Activated naive CD8-positive, alpha-beta T cell treated with anti-CD3 and anti-CD28 coated beads for 36 hours (primary cell): Measurements from ENCODE around the gene HHAT. TPM values are rescaled to one million over a fixed set of nuclear protein-coding genes. Genes with fewer than 3 reads are reported as not detected.
A peak's percentile ranks its signal among the peaks of the same experiment; 100 is the strongest.
"Not testable (repeated sequence)": the region's sequence is repeated elsewhere in the genome, so short reads cannot be mapped to it uniquely, and the experiment has no call there.

Experiments
- DNase-seq: peaks from one replicate; pipeline ENCODE4 v3.0.0; 2021
- H3K27ac Mint-ChIP-seq: one replicate; pipeline ENCODE4 v1.8.0; 2022; ENCODE audit warnings: mild to moderate bottlenecking, moderate library complexity, mixed read lengths
- H3K27me3 Mint-ChIP-seq: one replicate; pipeline ENCODE4 v1.8.0; 2022; ENCODE audit warnings: mild to moderate bottlenecking, mixed read lengths
- H3K36me3 Mint-ChIP-seq: one replicate; pipeline ENCODE4 v1.8.0; 2021; ENCODE audit warnings: mild to moderate bottlenecking, mixed read lengths
- H3K4me1 Mint-ChIP-seq: one replicate; pipeline ENCODE4 v1.8.0; 2021; ENCODE audit warnings: mixed read lengths
- H3K4me3 Mint-ChIP-seq: one replicate; pipeline ENCODE4 v1.8.0; 2022; ENCODE audit warnings: mild to moderate bottlenecking, moderate library complexity, mixed read lengths
- H3K9me3 Mint-ChIP-seq: one replicate; pipeline ENCODE4 v1.8.0; 2022; ENCODE audit warnings: mixed read lengths
- total RNA-seq, 2 experiments: library from RNA; stranded (reverse); gene quantifications; one replicate each; pipeline ENCODE4 v1.2.3, GENCODE V29; 2021

Gene HHAT
- total RNA-seq, 2 experiments from 2014 or later, result 1.3 to 2.3 TPM

GRCh38 chr1:210377731-210378333 lies 49.1 kb downstream of the HHAT start:
- Mint-ChIP-seq H3K4me3 (no peak overlapping the region), H3K27ac (no peak overlapping the region)
- no peak for DNase-seq

GRCh38 chr1:210378736-210379135 lies 50.0 kb downstream of the HHAT start:
- Mint-ChIP-seq H3K4me3 (no peak overlapping the region), H3K27ac (no peak overlapping the region), H3K4me1 (peaks cover 22% of the 10 kb centered on the region), H3K9me3 (no peaks in the 10 kb centered on the region), H3K27me3 (peaks cover 5% of the 10 kb centered on the region), H3K36me3 (no peaks in the 10 kb centered on the region)
- no peak for DNase-seq

More at GRCh38 chr1:210377731-210378333, 49.1 kb downstream of the HHAT start:
- H3K36me3 Mint-ChIP-seq, result no peaks in the 10 kb centered on the region
- H3K27me3 Mint-ChIP-seq, result peaks cover 5% of the 10 kb centered on the region
- peaks cover 29% of the 10 kb centered on the region for H3K4me1 Mint-ChIP-seq
- H3K9me3 Mint-ChIP-seq, result no peaks in the 10 kb centered on the region

GRCh38 chr1:210381934-210382333 lies 53.2 kb downstream of the HHAT start:
- H3K4me1 Mint-ChIP-seq, result peaks cover 4% of the 10 kb centered on the region
- no peak for DNase-seq
- H3K36me3 Mint-ChIP-seq, result no peaks in the 10 kb centered on the region
- peaks cover 5% of the 10 kb centered on the region for H3K27me3 Mint-ChIP-seq
- H3K27ac Mint-ChIP-seq, result no peak overlapping the region
- H3K9me3 Mint-ChIP-seq, result no peaks in the 10 kb centered on the region
- no peak overlapping the region for H3K4me3 Mint-ChIP-seq

GRCh38 chr1:210384625-210385024 lies 55.9 kb downstream of the HHAT start:
- no peak for DNase-seq
- Mint-ChIP-seq H3K4me1 (no peaks in the 10 kb centered on the region), H3K36me3 (peaks cover 4% of the 10 kb centered on the region), H3K27me3 (peaks cover 12% of the 10 kb centered on the region), H3K4me3 (no peak overlapping the region), H3K9me3 (peaks cover 2% of the 10 kb centered on the region), H3K27ac (no peak overlapping the region)

- H3K4me1 Mint-ChIP-seq, result no peaks in the 10 kb centered on the region
- H3K27ac Mint-ChIP-seq, result no peak overlapping the region
- no peak overlapping the region for H3K4me3 Mint-ChIP-seq
- H3K9me3 Mint-ChIP-seq, result peaks cover 2% of the 10 kb centered on the region
- peaks cover 12% of the 10 kb centered on the region for H3K27me3 Mint-ChIP-seq
- H3K36me3 Mint-ChIP-seq, result peaks cover 4% of the 10 kb centered on the region
- DNase-seq, result no peak
Measured at GRCh38 chr1:210385228-210385627, 56.5 kb downstream of the HHAT start.

GRCh38 chr1:210394281-210394821 lies 65.6 kb downstream of the HHAT start:
- Mint-ChIP-seq H3K4me3 (no peak overlapping the region), H3K9me3 (peaks cover 7% of the 10 kb centered on the region), H3K27me3 (peaks cover 6% of the 10 kb centered on the region), H3K27ac (peak overlapping the region; percentile 69), H3K36me3 (peaks cover 7% of the 10 kb centered on the region), H3K4me1 (peaks cover 41% of the 10 kb centered on the region)
- peak; percentile 38 for DNase-seq

- peaks cover 6% of the 10 kb centered on the region for H3K27me3 Mint-ChIP-seq
- H3K4me1 Mint-ChIP-seq, result peaks cover 58% of the 10 kb centered on the region
- H3K36me3 Mint-ChIP-seq, result peaks cover 6% of the 10 kb centered on the region
- no peak for DNase-seq
- H3K4me3 Mint-ChIP-seq, result no peak overlapping the region
- peaks cover 6% of the 10 kb centered on the region for H3K9me3 Mint-ChIP-seq
- H3K27ac Mint-ChIP-seq, result peak overlapping the region; percentile 14
Measured at GRCh38 chr1:210396541-210396940, 67.8 kb downstream of the HHAT start.

GRCh38 chr1:210397252-210397651 lies 68.5 kb downstream of the HHAT start:
- H3K9me3 Mint-ChIP-seq, result peaks cover 6% of the 10 kb centered on the region
- H3K36me3 Mint-ChIP-seq, result peaks cover 6% of the 10 kb centered on the region
- H3K4me1 Mint-ChIP-seq, result peaks cover 58% of the 10 kb centered on the region
- H3K27me3 Mint-ChIP-seq, result peaks cover under 1% of the 10 kb centered on the region
- no peak for DNase-seq
- H3K27ac Mint-ChIP-seq, result peak overlapping the region; percentile 59
- H3K4me3 Mint-ChIP-seq, result no peak overlapping the region

- peaks cover 6% of the 10 kb centered on the region for H3K36me3 Mint-ChIP-seq
- H3K4me3 Mint-ChIP-seq, result no peak overlapping the region
- no peaks in the 10 kb centered on the region for H3K27me3 Mint-ChIP-seq
- peaks cover 6% of the 10 kb centered on the region for H3K9me3 Mint-ChIP-seq
- peaks cover 58% of the 10 kb centered on the region for H3K4me1 Mint-ChIP-seq
- no peak for DNase-seq
- no peak overlapping the region for H3K27ac Mint-ChIP-seq
Measured at GRCh38 chr1:210397681-210398080, 69.0 kb downstream of the HHAT start.

- Mint-ChIP-seq H3K27me3 (no peaks in the 10 kb centered on the region), H3K27ac (peak overlapping the region; percentile 95), H3K9me3 (peaks cover 6% of the 10 kb centered on the region), H3K36me3 (peaks cover 6% of the 10 kb centered on the region), H3K4me1 (peaks cover 56% of the 10 kb centered on the region), H3K4me3 (no peak overlapping the region)
- DNase-seq, result no peak
Measured at GRCh38 chr1:210398466-210398865, 69.8 kb downstream of the HHAT start.

GRCh38 chr1:210400043-210400840 lies 71.5 kb downstream of the HHAT start:
- no peaks in the 10 kb centered on the region for H3K27me3 Mint-ChIP-seq
- H3K4me1 Mint-ChIP-seq, result peaks cover 44% of the 10 kb centered on the region
- DNase-seq, result peak; percentile 74
- peaks cover 6% of the 10 kb centered on the region for H3K9me3 Mint-ChIP-seq
- H3K36me3 Mint-ChIP-seq, result peaks cover 6% of the 10 kb centered on the region
- H3K4me3 Mint-ChIP-seq, result peak overlapping the region; percentile 66
- peak overlapping the region; percentile 95 for H3K27ac Mint-ChIP-seq

GRCh38 chr1:210402560-210402959 lies 73.9 kb downstream of the HHAT start:
- Mint-ChIP-seq H3K36me3 (peaks cover 2% of the 10 kb centered on the region), H3K27me3 (peaks cover 7% of the 10 kb centered on the region), H3K27ac (no peak overlapping the region), H3K9me3 (peaks cover 2% of the 10 kb centered on the region), H3K4me1 (peaks cover 35% of the 10 kb centered on the region), H3K4me3 (no peak overlapping the region)
- no peak for DNase-seq

GRCh38 chr1:210405316-210405715 lies 76.6 kb downstream of the HHAT start:
- DNase-seq, result no peak
- no peaks in the 10 kb centered on the region for H3K9me3 Mint-ChIP-seq
- H3K4me3 Mint-ChIP-seq, result no peak overlapping the region
- H3K27me3 Mint-ChIP-seq, result peaks cover 7% of the 10 kb centered on the region
- H3K27ac Mint-ChIP-seq, result no peak overlapping the region
- no peaks in the 10 kb centered on the region for H3K36me3 Mint-ChIP-seq
- peaks cover 11% of the 10 kb centered on the region for H3K4me1 Mint-ChIP-seq

- H3K4me3 Mint-ChIP-seq, H3K27ac Mint-ChIP-seq, H3K9me3 Mint-ChIP-seq, H3K36me3 Mint-ChIP-seq, DNase-seq, H3K27me3 Mint-ChIP-seq, H3K4me1 Mint-ChIP-seq: not testable (repeated sequence)
Measured at GRCh38 chr1:210406341-210406740, 77.6 kb downstream of the HHAT start.

- Mint-ChIP-seq H3K27me3 (peaks cover 7% of the 10 kb centered on the region), H3K9me3 (no peaks in the 10 kb centered on the region)
- DNase-seq, result peak; percentile 67
Measured at GRCh38 chr1:210407207-210407886, 78.6 kb downstream of the HHAT start.

More at GRCh38 chr1:210407207-210407886, 78.6 kb downstream of the HHAT start:
- no peak overlapping the region for H3K4me3 Mint-ChIP-seq
- peaks cover 4% of the 10 kb centered on the region for H3K4me1 Mint-ChIP-seq
- no peaks in the 10 kb centered on the region for H3K36me3 Mint-ChIP-seq
- no peak overlapping the region for H3K27ac Mint-ChIP-seq
